Neural progenitor cell (in vitro differentiated cells): ENCODE data around the gene INSYN2A. TPM values are rescaled to one million over a fixed set of nuclear protein-coding genes. Genes with fewer than 3 reads are reported as not detected.

ENCODE experiments used
- DNase-seq: peaks from one replicate; pipeline ENCODE4 v3.0.0-alpha.2; 2016; ENCODE audit warnings: low spot score
- H2AFZ ChIP-seq: fragments of 200-600 bp; sonication (generic); replicated peaks from 2 replicates; pipeline ENCODE4 v1.6.1; 2016; ENCODE audit warnings: antibody characterized with exemption
- H3F3A ChIP-seq: fragments of 200-600 bp; sonication (generic); 2 replicates; pipeline ENCODE4 v1.6.1; 2016; ENCODE audit warnings: antibody characterized with exemption, low read depth
- H3K27ac ChIP-seq: fragments of 200-600 bp; sonication (generic); 2 replicates; pipeline ENCODE4 v1.5.1; 2016; ENCODE audit warnings: mild to moderate bottlenecking
- H3K27me3 ChIP-seq: fragments of 200-600 bp; sonication (generic); 2 replicates; pipeline ENCODE4 v1.6.1; 2016; ENCODE audit warnings: mild to moderate bottlenecking, moderate library complexity
- H3K36me3 ChIP-seq: fragments of 200-600 bp; sonication (generic); 2 replicates; pipeline ENCODE4 v1.5.1; 2016
- H3K4me1 ChIP-seq: fragments of 200-600 bp; sonication (generic); 2 replicates; pipeline ENCODE4 v1.6.1; 2016; ENCODE audit warnings: mixed run types
- H3K4me2 ChIP-seq: fragments of 200-600 bp; sonication (generic); 2 replicates; pipeline ENCODE4 v1.6.1; 2016
- H3K4me3 ChIP-seq: fragments of 200-600 bp; sonication (generic); 2 replicates; pipeline ENCODE4 v1.5.1; 2016
- H3K79me2 ChIP-seq: fragments of 200-600 bp; sonication (generic); 2 replicates; pipeline ENCODE4 v1.6.1; 2016; ENCODE audit warnings: low read depth
- H3K9ac ChIP-seq: fragments of 200-600 bp; sonication (generic); 2 replicates; pipeline ENCODE4 v1.6.1; 2016
- H3K9me3 ChIP-seq: fragments of 200-600 bp; sonication (generic); 2 replicates; pipeline ENCODE4 v1.5.1; 2016; ENCODE audit warnings: low read depth
- H4K20me1 ChIP-seq: fragments of 200-600 bp; sonication (generic); 2 replicates; pipeline ENCODE4 v1.6.1; 2016; ENCODE audit warnings: low read depth
- H3K27ac Mint-ChIP-seq: 3 replicates; pipeline ENCODE4 v1.8.0; 2021; ENCODE audit warnings: mixed read lengths
- H3K27me3 Mint-ChIP-seq: 2 replicates; pipeline ENCODE4 v1.8.0; 2022; ENCODE audit warnings: low read depth, mild to moderate bottlenecking, inconsistent platforms, moderate library complexity, mixed read lengths; ENCODE audit not compliant: insufficient read depth
- H3K36me3 Mint-ChIP-seq: 3 replicates; pipeline ENCODE4 v1.8.0; 2021; ENCODE audit warnings: mixed read lengths
- H3K4me1 Mint-ChIP-seq: 3 replicates; pipeline ENCODE4 v1.8.0; 2021; ENCODE audit warnings: mixed read lengths
- H3K4me3 Mint-ChIP-seq: 3 replicates; pipeline ENCODE4 v1.8.0; 2021; ENCODE audit warnings: mild to moderate bottlenecking, moderate library complexity, mixed read lengths
- H3K9me3 Mint-ChIP-seq: 3 replicates; pipeline ENCODE4 v1.8.0; 2020; ENCODE audit warnings: mixed read lengths
- EZH2 ChIP-seq: fragments of 200-600 bp; sonication (generic); IDR thresholded peaks from 2 replicates; pipeline ENCODE4 v1.6.1; 2017; ENCODE audit warnings: antibody characterized with exemption, mild to moderate bottlenecking, moderate library complexity
- EZH2phosphoT487 ChIP-seq: fragments of 200-600 bp; sonication (generic); IDR thresholded peaks from 2 replicates; pipeline ENCODE4 v1.6.1; 2017; ENCODE audit warnings: antibody characterized with exemption
- total RNA-seq: library from RNA; depleted of rRNA; stranded (reverse); fragments of >200 nt; gene quantifications from 2 replicates; pipeline ENCODE4 v1.2.3, GENCODE V29; 2015; ENCODE audit warnings: low replicate concordance
- TF ChIP-seq, protein P1 (sequence below): fragments of 200-600 bp; sonication (generic); IDR thresholded peaks from 2 replicates; pipeline ENCODE4 v1.5.1; 2017; ENCODE audit warnings: antibody characterized with exemption, mild to moderate bottlenecking

The INSYN2A gene
- total RNA-seq, 1 donor from 2014 or later: not detected

DNA sequence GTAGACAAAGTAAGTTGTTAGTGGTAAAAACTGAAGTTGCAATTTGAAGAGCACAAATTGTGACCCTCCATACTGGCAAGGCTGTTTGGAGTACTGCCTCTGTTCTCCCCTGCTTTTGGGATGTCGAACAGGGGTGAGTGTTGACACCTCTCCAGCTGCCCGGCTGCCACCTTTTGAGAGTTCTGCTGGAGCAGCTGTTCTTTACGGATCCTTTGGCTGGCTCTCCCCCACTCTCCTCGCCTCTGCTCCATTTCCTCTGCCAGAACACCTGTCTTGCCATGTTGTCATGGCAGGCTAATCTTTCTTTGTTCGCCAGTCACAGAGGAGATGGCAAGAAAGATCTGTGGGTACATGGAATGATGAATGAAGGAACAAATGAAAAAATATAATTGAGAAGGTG is 34.9 kb downstream of the INSYN2A start:
- H3K9me3 ChIP-seq: no peaks in the 10 kb centered on the region
- TF ChIP-seq EZH2 (no peak), EZH2phosphoT487 (no peak)
- TF ChIP-seq, protein P1, sequence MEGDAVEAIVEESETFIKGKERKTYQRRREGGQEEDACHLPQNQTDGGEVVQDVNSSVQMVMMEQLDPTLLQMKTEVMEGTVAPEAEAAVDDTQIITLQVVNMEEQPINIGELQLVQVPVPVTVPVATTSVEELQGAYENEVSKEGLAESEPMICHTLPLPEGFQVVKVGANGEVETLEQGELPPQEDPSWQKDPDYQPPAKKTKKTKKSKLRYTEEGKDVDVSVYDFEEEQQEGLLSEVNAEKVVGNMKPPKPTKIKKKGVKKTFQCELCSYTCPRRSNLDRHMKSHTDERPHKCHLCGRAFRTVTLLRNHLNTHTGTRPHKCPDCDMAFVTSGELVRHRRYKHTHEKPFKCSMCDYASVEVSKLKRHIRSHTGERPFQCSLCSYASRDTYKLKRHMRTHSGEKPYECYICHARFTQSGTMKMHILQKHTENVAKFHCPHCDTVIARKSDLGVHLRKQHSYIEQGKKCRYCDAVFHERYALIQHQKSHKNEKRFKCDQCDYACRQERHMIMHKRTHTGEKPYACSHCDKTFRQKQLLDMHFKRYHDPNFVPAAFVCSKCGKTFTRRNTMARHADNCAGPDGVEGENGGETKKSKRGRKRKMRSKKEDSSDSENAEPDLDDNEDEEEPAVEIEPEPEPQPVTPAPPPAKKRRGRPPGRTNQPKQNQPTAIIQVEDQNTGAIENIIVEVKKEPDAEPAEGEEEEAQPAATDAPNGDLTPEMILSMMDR: no peak
- peaks cover 10% of the 10 kb centered on the region for H3K4me1 Mint-ChIP-seq
- no peaks in the 10 kb centered on the region for H3K4me1 ChIP-seq
- no peak for DNase-seq
- H3K27me3 Mint-ChIP-seq: no peaks in the 10 kb centered on the region
- no peak overlapping the region for H3K27ac ChIP-seq
- no peak overlapping the region for H3K4me2 ChIP-seq
- no peaks in the 10 kb centered on the region for H3K9me3 Mint-ChIP-seq
- H2AFZ ChIP-seq: no peak overlapping the region
- H3K4me3 ChIP-seq: no peak overlapping the region
- H3K9ac ChIP-seq: no peak overlapping the region
- H3K27me3 ChIP-seq: no peaks in the 10 kb centered on the region
- H4K20me1 ChIP-seq: peaks cover 50% of the 10 kb centered on the region
- H3K4me3 Mint-ChIP-seq: no peak overlapping the region
- no peaks in the 10 kb centered on the region for H3K79me2 ChIP-seq
- H3K36me3 ChIP-seq: no peaks in the 10 kb centered on the region
- no peaks in the 10 kb centered on the region for H3K36me3 Mint-ChIP-seq
- H3K27ac Mint-ChIP-seq: no peak overlapping the region
- no peaks in the 10 kb centered on the region for H3F3A ChIP-seq

DNA sequence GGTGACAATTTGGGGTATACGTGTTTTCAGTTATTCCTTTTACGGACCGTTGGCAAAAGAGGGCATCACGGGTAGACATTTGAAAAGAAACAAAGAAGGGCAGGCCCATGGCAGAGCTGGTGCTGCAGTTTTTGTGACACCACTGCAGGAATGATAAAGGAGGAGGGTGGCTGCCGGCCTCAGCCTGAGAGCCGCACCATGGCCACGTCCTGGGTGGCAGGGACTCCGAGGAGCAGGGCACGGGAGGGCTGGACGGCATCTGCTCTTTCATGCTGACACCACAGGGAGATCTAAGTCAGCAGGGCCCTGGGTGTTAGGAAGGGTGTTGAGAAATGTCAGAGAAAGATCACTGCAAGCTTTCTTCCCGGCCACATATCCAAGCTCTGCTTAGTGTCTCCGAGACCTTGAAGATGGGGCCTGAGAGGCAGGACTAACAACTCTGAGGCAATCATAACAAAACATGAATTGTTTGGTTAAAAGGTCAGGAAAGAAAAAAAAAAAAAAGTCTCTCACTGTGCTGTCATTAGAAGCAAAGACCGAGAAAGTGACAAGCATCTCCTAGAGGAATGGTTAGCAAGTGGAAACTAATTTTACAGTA is 36.6 kb downstream of the INSYN2A start:
- peaks cover 10% of the 10 kb centered on the region for H3K4me1 Mint-ChIP-seq

DNA sequence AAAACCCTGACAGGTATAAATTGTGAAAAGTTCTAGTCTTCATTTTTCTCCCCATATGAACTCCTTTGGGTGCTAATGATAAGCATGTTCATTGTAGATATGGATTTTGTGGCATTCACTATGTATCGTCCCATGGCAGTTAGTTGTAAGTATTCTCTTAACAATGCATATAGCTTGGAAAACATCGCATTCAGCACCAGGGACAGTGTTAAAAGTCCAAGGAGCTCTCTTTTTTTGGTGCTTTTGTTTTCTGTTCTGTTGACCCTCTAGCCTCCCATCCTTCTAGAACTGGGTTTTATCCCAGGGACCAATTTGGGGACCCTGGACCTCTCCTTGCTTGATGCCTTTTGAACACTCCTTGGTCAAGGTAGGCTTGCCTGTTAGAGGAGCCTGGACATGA is 37.7 kb downstream of the INSYN2A start:
- Mint-ChIP-seq H3K27ac (no peak overlapping the region), H3K4me1 (peaks cover 10% of the 10 kb centered on the region), H3K36me3 (no peaks in the 10 kb centered on the region), H3K4me3 (no peak overlapping the region), H3K9me3 (no peaks in the 10 kb centered on the region), H3K27me3 (no peaks in the 10 kb centered on the region)
- Histone ChIP-seq H3K4me2 (no peak overlapping the region), H3K9ac (no peak overlapping the region), H3K4me3 (no peak overlapping the region), H2AFZ (no peak overlapping the region), H3F3A (no peaks in the 10 kb centered on the region), H3K79me2 (no peaks in the 10 kb centered on the region), H3K36me3 (no peaks in the 10 kb centered on the region), H4K20me1 (peaks cover 50% of the 10 kb centered on the region), H3K27me3 (no peaks in the 10 kb centered on the region), H3K27ac (no peak overlapping the region), H3K4me1 (no peaks in the 10 kb centered on the region), H3K9me3 (no peaks in the 10 kb centered on the region)
- no peak for DNase-seq
- TF ChIP-seq EZH2phosphoT487 (no peak), EZH2 (no peak)
- TF ChIP-seq, protein P1: no peak

More for the DNA sequence above, 36.6 kb downstream of the INSYN2A start:
- Histone ChIP-seq H3K27me3 (no peaks in the 10 kb centered on the region), H3K27ac (no peak overlapping the region), H3K4me1 (no peaks in the 10 kb centered on the region), H2AFZ (no peak overlapping the region), H3K4me3 (no peak overlapping the region), H3K9ac (no peak overlapping the region), H3K36me3 (no peaks in the 10 kb centered on the region), H3F3A (no peaks in the 10 kb centered on the region), H3K9me3 (no peaks in the 10 kb centered on the region), H3K4me2 (no peak overlapping the region), H3K79me2 (no peaks in the 10 kb centered on the region), H4K20me1 (peaks cover 53% of the 10 kb centered on the region)
- Mint-ChIP-seq H3K4me3 (no peak overlapping the region), H3K9me3 (no peaks in the 10 kb centered on the region), H3K36me3 (no peaks in the 10 kb centered on the region), H3K27ac (no peak overlapping the region), H3K27me3 (no peaks in the 10 kb centered on the region)
- TF ChIP-seq EZH2 (no peak), EZH2phosphoT487 (no peak)
- TF ChIP-seq, protein P1: no peak
- DNase-seq: no peak
